ENCODE data around the gene STAMBPL1. TPM values are rescaled to one million over a fixed set of nuclear protein-coding genes. Genes with fewer than 3 reads are reported as not detected.
A peak's percentile ranks its signal among the peaks of the same experiment; 100 is the strongest.

STAMBPL1 gene
- polyA plus RNA-seq, 1 donor: 25.5 TPM

- peak overlapping the region; percentile 70 for H3K27ac ChIP-seq (ENCODE audit: low read length)
- no peaks in the 10 kb centered on the region for H3K27me3 ChIP-seq (ENCODE audit: control insufficient read depth, insufficient read depth, low read length)
- H3K9me3 ChIP-seq (ENCODE audit: control insufficient read depth, low read depth, low read length): no peaks in the 10 kb centered on the region
- no peak for DNase-seq
- no peak overlapping the region for H3K4me3 ChIP-seq (ENCODE audit: low read length)
- 89% methylated on average over 3 of the region's 11 CpGs for WGBS (ENCODE audit: insufficient coverage, low lambda C conversion rate)
- H3K36me3 ChIP-seq (ENCODE audit: control insufficient read depth, insufficient read depth, low read length): peaks cover 35% of the 10 kb centered on the region
- H3K4me1 ChIP-seq (ENCODE audit: control insufficient read depth, insufficient read depth, low read length): peaks cover 59% of the 10 kb centered on the region
Measured at GRCh38 chr10:88901984-88902789, 22.1 kb downstream of the STAMBPL1 start.

GRCh38 chr10:88903715-88904114 is 23.7 kb downstream of the STAMBPL1 start:
- Histone ChIP-seq H3K9me3 (ENCODE audit: control insufficient read depth, low read depth, low read length) (no peaks in the 10 kb centered on the region), H3K4me3 (ENCODE audit: low read length) (no peak overlapping the region), H3K27me3 (ENCODE audit: control insufficient read depth, insufficient read depth, low read length) (no peaks in the 10 kb centered on the region), H3K4me1 (ENCODE audit: control insufficient read depth, insufficient read depth, low read length) (peaks cover 44% of the 10 kb centered on the region), H3K36me3 (ENCODE audit: control insufficient read depth, insufficient read depth, low read length) (peaks cover 38% of the 10 kb centered on the region), H3K27ac (ENCODE audit: low read length) (peak overlapping the region; percentile 75)
- no CpG with 5 or more reads among the region's 3 CpGs for WGBS (ENCODE audit: insufficient coverage, low lambda C conversion rate)
- DNase-seq: peak; percentile 72 to 90

- Histone ChIP-seq H3K36me3 (ENCODE audit: control insufficient read depth, insufficient read depth, low read length) (peaks cover 46% of the 10 kb centered on the region), H3K27me3 (ENCODE audit: control insufficient read depth, insufficient read depth, low read length) (no peaks in the 10 kb centered on the region), H3K9me3 (ENCODE audit: control insufficient read depth, low read depth, low read length) (no peaks in the 10 kb centered on the region), H3K4me1 (ENCODE audit: control insufficient read depth, insufficient read depth, low read length) (peaks cover 23% of the 10 kb centered on the region), H3K4me3 (ENCODE audit: low read length) (no peak overlapping the region), H3K27ac (ENCODE audit: low read length) (no peak overlapping the region)
- DNase-seq: no peak
- 83% methylated on average over 1 of the region's 1 CpG for WGBS (ENCODE audit: insufficient coverage, low lambda C conversion rate)
Measured at GRCh38 chr10:88906921-88907320, 26.9 kb downstream of the STAMBPL1 start.

- WGBS (ENCODE audit: insufficient coverage, low lambda C conversion rate): no CpG with 5 or more reads among the region's 4 CpGs
- H3K4me3 ChIP-seq (ENCODE audit: low read length): no peak overlapping the region
- DNase-seq: no peak
- H3K36me3 ChIP-seq (ENCODE audit: control insufficient read depth, insufficient read depth, low read length): peaks cover 41% of the 10 kb centered on the region
- no peaks in the 10 kb centered on the region for H3K9me3 ChIP-seq (ENCODE audit: control insufficient read depth, low read depth, low read length)
- peaks cover 11% of the 10 kb centered on the region for H3K4me1 ChIP-seq (ENCODE audit: control insufficient read depth, insufficient read depth, low read length)
- H3K27ac ChIP-seq (ENCODE audit: low read length): no peak overlapping the region
- no peaks in the 10 kb centered on the region for H3K27me3 ChIP-seq (ENCODE audit: control insufficient read depth, insufficient read depth, low read length)
Measured at GRCh38 chr10:88908194-88908593, 28.1 kb downstream of the STAMBPL1 start.

- H3K4me1 ChIP-seq (ENCODE audit: control insufficient read depth, insufficient read depth, low read length): no peaks in the 10 kb centered on the region
- no CpG with 5 or more reads among the region's 1 CpG for WGBS (ENCODE audit: insufficient coverage, low lambda C conversion rate)
Measured at GRCh38 chr10:88911116-88911515, 31.1 kb downstream of the STAMBPL1 start.

GRCh38 chr10:88911851-88912250 is 31.8 kb downstream of the STAMBPL1 start:
- Histone ChIP-seq H3K4me1 (ENCODE audit: control insufficient read depth, insufficient read depth, low read length) (no peaks in the 10 kb centered on the region), H3K27ac (ENCODE audit: low read length) (no peak overlapping the region), H3K36me3 (ENCODE audit: control insufficient read depth, insufficient read depth, low read length) (peaks cover 28% of the 10 kb centered on the region), H3K4me3 (ENCODE audit: low read length) (no peak overlapping the region), H3K9me3 (ENCODE audit: control insufficient read depth, low read depth, low read length) (no peaks in the 10 kb centered on the region), H3K27me3 (ENCODE audit: control insufficient read depth, insufficient read depth, low read length) (no peaks in the 10 kb centered on the region)
- no peak for DNase-seq
- no CpG with 5 or more reads among the region's 3 CpGs for WGBS (ENCODE audit: insufficient coverage, low lambda C conversion rate)

More at GRCh38 chr10:88911116-88911515, 31.1 kb downstream of the STAMBPL1 start:
- no peak overlapping the region for H3K27ac ChIP-seq (ENCODE audit: low read length)
- DNase-seq: no peak
- H3K27me3 ChIP-seq (ENCODE audit: control insufficient read depth, insufficient read depth, low read length): no peaks in the 10 kb centered on the region
- peaks cover 33% of the 10 kb centered on the region for H3K36me3 ChIP-seq (ENCODE audit: control insufficient read depth, insufficient read depth, low read length)
- no peaks in the 10 kb centered on the region for H3K9me3 ChIP-seq (ENCODE audit: control insufficient read depth, low read depth, low read length)
- H3K4me3 ChIP-seq (ENCODE audit: low read length): no peak overlapping the region

- peak in 1 of 2 donors; percentile 41 for DNase-seq
- no peaks in the 10 kb centered on the region for H3K27me3 ChIP-seq (ENCODE audit: control insufficient read depth, insufficient read depth, low read length)
- H3K9me3 ChIP-seq (ENCODE audit: control insufficient read depth, low read depth, low read length): no peaks in the 10 kb centered on the region
- H3K27ac ChIP-seq (ENCODE audit: low read length): peak overlapping the region; percentile 33
- peaks cover 5% of the 10 kb centered on the region for H3K4me1 ChIP-seq (ENCODE audit: control insufficient read depth, insufficient read depth, low read length)
- no peak overlapping the region for H3K4me3 ChIP-seq (ENCODE audit: low read length)
- H3K36me3 ChIP-seq (ENCODE audit: control insufficient read depth, insufficient read depth, low read length): peaks cover 30% of the 10 kb centered on the region
- no CpG with 5 or more reads among the region's 9 CpGs for WGBS (ENCODE audit: insufficient coverage, low lambda C conversion rate)
Measured at GRCh38 chr10:88913127-88913526, 33.1 kb downstream of the STAMBPL1 start.

GRCh38 chr10:88913788-88914187 is 33.7 kb downstream of the STAMBPL1 start:
- Histone ChIP-seq H3K4me3 (ENCODE audit: low read length) (no peak overlapping the region), H3K27me3 (ENCODE audit: control insufficient read depth, insufficient read depth, low read length) (no peaks in the 10 kb centered on the region), H3K27ac (ENCODE audit: low read length) (no peak overlapping the region), H3K4me1 (ENCODE audit: control insufficient read depth, insufficient read depth, low read length) (peaks cover 5% of the 10 kb centered on the region), H3K9me3 (ENCODE audit: control insufficient read depth, low read depth, low read length) (no peaks in the 10 kb centered on the region), H3K36me3 (ENCODE audit: control insufficient read depth, insufficient read depth, low read length) (peaks cover 30% of the 10 kb centered on the region)
- no peak for DNase-seq
- 72% methylated on average over 2 of the region's 5 CpGs for WGBS (ENCODE audit: insufficient coverage, low lambda C conversion rate)

- DNase-seq: no peak
- Histone ChIP-seq H3K9me3 (ENCODE audit: control insufficient read depth, low read depth, low read length) (no peaks in the 10 kb centered on the region), H3K4me3 (ENCODE audit: low read length) (no peak overlapping the region), H3K27me3 (ENCODE audit: control insufficient read depth, insufficient read depth, low read length) (no peaks in the 10 kb centered on the region), H3K4me1 (ENCODE audit: control insufficient read depth, insufficient read depth, low read length) (peaks cover 5% of the 10 kb centered on the region), H3K27ac (ENCODE audit: low read length) (no peak overlapping the region), H3K36me3 (ENCODE audit: control insufficient read depth, insufficient read depth, low read length) (peaks cover 36% of the 10 kb centered on the region)
- WGBS (ENCODE audit: insufficient coverage, low lambda C conversion rate): 80% methylated on average over 1 of the region's 2 CpGs
Measured at GRCh38 chr10:88915781-88916180, 35.7 kb downstream of the STAMBPL1 start.

GRCh38 chr10:88916231-88916630 is 36.2 kb downstream of the STAMBPL1 start:
- DNase-seq: no peak
- Histone ChIP-seq H3K36me3 (ENCODE audit: control insufficient read depth, insufficient read depth, low read length) (peaks cover 35% of the 10 kb centered on the region), H3K4me3 (ENCODE audit: low read length) (no peak overlapping the region), H3K27ac (ENCODE audit: low read length) (no peak overlapping the region), H3K27me3 (ENCODE audit: control insufficient read depth, insufficient read depth, low read length) (no peaks in the 10 kb centered on the region), H3K9me3 (ENCODE audit: control insufficient read depth, low read depth, low read length) (no peaks in the 10 kb centered on the region), H3K4me1 (ENCODE audit: control insufficient read depth, insufficient read depth, low read length) (peaks cover 5% of the 10 kb centered on the region)

GRCh38 chr10:88916986-88917385 is 36.9 kb downstream of the STAMBPL1 start:
- peaks cover 31% of the 10 kb centered on the region for H3K36me3 ChIP-seq (ENCODE audit: control insufficient read depth, insufficient read depth, low read length)
- H3K4me3 ChIP-seq (ENCODE audit: low read length): no peak overlapping the region
- no peak for DNase-seq
- no peaks in the 10 kb centered on the region for H3K9me3 ChIP-seq (ENCODE audit: control insufficient read depth, low read depth, low read length)
- WGBS (ENCODE audit: insufficient coverage, low lambda C conversion rate): 100% methylated on average over 1 of the region's 3 CpGs
- H3K27me3 ChIP-seq (ENCODE audit: control insufficient read depth, insufficient read depth, low read length): no peaks in the 10 kb centered on the region
- peaks cover 5% of the 10 kb centered on the region for H3K4me1 ChIP-seq (ENCODE audit: control insufficient read depth, insufficient read depth, low read length)
- H3K27ac ChIP-seq (ENCODE audit: low read length): no peak overlapping the region

All from large intestine (tissue), 3 donors.